Gastrocnemius medialis (tissue), 4 donors: Measurements from ENCODE around the gene PFKFB2. TPM values are rescaled to one million over a fixed set of nuclear protein-coding genes. Genes with fewer than 3 reads are reported as not detected.
A peak's percentile ranks its signal among the peaks of the same experiment; 100 is the strongest.

Source experiments
- ATAC-seq, 2 donors: fragments of 150-250 bp; one replicate each; pipeline ENCODE4 v1.9.1; 2016
- DNase-seq, 2 donors: peaks; one replicate each; pipeline ENCODE4 v3.0.0-alpha.2; 2019
- H3K27ac ChIP-seq, 4 donors: fragments of 200-600 bp; sonication (generic); 1 replicate in 1 of 4; 2 replicates in 3 of 4; pipeline ENCODE4 v1.5.1; 2016 to 2018; ENCODE audit warnings: mild to moderate bottlenecking in 2 of 4, moderate library complexity in 1 of 4
- H3K27me3 ChIP-seq, 3 donors: fragments of 200-600 bp; sonication (generic) in 2 of 3; 1 replicate in 1 of 3; 2 replicates in 2 of 3; pipeline versions ENCODE4 v1.5.1 to v1.6.0; 2016 to 2019; ENCODE audit warnings: mild to moderate bottlenecking in 1 of 3, moderate library complexity in 1 of 3
- H3K36me3 ChIP-seq, 2 donors: fragments of 200-600 bp; sonication (generic) in 1 of 2; one replicate each; pipeline ENCODE4 v1.5.1; 2017 to 2018
- H3K4me1 ChIP-seq, 2 donors: fragments of 200-600 bp; sonication (generic) in 1 of 2; one replicate each; pipeline ENCODE4 v1.5.1; 2016 to 2017; ENCODE audit warnings: mild to moderate bottlenecking in 2 of 2
- H3K4me3 ChIP-seq, 4 donors: fragments of 200-600 bp; sonication (generic) in 3 of 4; 1 replicate in 1 of 4; 2 replicates in 3 of 4; pipeline ENCODE4 v1.5.1; 2016 to 2019; ENCODE audit warnings: mild to moderate bottlenecking in 2 of 4
- H3K9me3 ChIP-seq, 3 donors: fragments of 200-600 bp; sonication (generic) in 2 of 3; 1 replicate in 1 of 3; 2 replicates in 2 of 3; pipeline ENCODE4 v1.5.1; 2016 to 2019
- POLR2A ChIP-seq, 2 donors: fragments of 450-650 bp; IDR thresholded peaks; one replicate each; pipeline ENCODE4 v1.6.1; 2017; ENCODE audit warnings: antibody characterized with exemption in 2 of 2, mild to moderate bottlenecking in 2 of 2, moderate library complexity in 2 of 2
- in situ Hi-C, 4 donors: fragments of 200-750 bp; cut with MboI; loops; one replicate each; pipeline versions ENCODE4 v1.15.0 to v1.8.0; 2017; ENCODE audit warnings: low sequenced_read_pairs in 4 of 4
- intact Hi-C: fragments of 100-400 bp; cut with DNase I; formaldehyde crosslinking; loops from one replicate; pipeline ENCODE4 v1.15.1; 2023; ENCODE audit warnings: low total_unique reads
- total RNA-seq, 4 donors: library from RNA; depleted of rRNA; stranded (reverse); fragments of >200 nt; gene quantifications; one replicate each; pipeline versions ENCODE4 v1.1.0 to v1.2.3, GENCODE V29; 2016
- TF ChIP-seq, protein P1 (sequence below), 5 experiments: fragments of 450-650 bp in 3 of 5; fragments of 200-600 bp in 2 of 5; sonication (generic) in 2 of 5; IDR thresholded peaks in 4 of 5; conservative IDR thresholded peaks in 1 of 5; 1 replicate in 4 of 5; 2 replicates in 1 of 5; pipeline ENCODE4 v1.5.1; 2016 to 2019; ENCODE audit warnings: antibody characterized with exemption in 5 of 5, mild to moderate bottlenecking in 3 of 5, moderate library complexity in 3 of 5

PFKFB2 gene
- total RNA-seq, 4 donors from 2014 or later: 35.5 to 40.3 (median 37.6) TPM

DNA sequence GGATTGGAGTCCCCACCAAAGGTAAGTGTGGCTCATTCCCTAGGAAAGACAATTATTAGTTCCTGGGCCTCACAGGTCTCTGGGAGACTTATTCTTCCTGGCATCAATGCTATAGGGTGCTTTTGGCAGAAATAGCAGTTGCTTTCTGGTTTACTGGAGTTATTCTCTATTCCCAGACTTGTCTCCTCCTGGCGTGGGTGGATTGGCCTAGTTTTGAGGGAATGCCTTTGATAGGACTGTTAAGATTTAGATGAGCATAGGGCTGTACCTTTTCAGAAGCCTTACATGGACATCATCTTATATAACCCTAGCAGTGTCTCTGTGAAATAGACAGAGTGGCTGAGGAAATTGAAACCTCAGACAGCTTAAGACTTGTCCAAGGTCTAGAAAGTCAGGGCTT is 9.0 kb downstream of the PFKFB2 start:
- no peaks in the 10 kb centered on the region for H3K9me3 ChIP-seq
- in situ Hi-C loops: loop anchor here in 2 of 4 donors (25.0 kb wide), 2 partner anchors 425 to 725 kb away; partner anchors contain the start of gene DYRK3 (in 1 of the 2)
- H3K27me3 ChIP-seq: no peaks in the 10 kb centered on the region
- H3K36me3 ChIP-seq: peaks cover 0 to 40% of the 10 kb centered on the region in 2 donors
- intact Hi-C loops: no loop called here
- ATAC-seq (no peak), DNase-seq (no peak)
- peak overlapping the region; percentile 68 to 88 (median 76) for H3K27ac ChIP-seq
- H3K4me3 ChIP-seq: no peak overlapping the region
- peaks cover 22 to 43% of the 10 kb centered on the region in 2 donors for H3K4me1 ChIP-seq
- TF ChIP-seq, protein P1, sequence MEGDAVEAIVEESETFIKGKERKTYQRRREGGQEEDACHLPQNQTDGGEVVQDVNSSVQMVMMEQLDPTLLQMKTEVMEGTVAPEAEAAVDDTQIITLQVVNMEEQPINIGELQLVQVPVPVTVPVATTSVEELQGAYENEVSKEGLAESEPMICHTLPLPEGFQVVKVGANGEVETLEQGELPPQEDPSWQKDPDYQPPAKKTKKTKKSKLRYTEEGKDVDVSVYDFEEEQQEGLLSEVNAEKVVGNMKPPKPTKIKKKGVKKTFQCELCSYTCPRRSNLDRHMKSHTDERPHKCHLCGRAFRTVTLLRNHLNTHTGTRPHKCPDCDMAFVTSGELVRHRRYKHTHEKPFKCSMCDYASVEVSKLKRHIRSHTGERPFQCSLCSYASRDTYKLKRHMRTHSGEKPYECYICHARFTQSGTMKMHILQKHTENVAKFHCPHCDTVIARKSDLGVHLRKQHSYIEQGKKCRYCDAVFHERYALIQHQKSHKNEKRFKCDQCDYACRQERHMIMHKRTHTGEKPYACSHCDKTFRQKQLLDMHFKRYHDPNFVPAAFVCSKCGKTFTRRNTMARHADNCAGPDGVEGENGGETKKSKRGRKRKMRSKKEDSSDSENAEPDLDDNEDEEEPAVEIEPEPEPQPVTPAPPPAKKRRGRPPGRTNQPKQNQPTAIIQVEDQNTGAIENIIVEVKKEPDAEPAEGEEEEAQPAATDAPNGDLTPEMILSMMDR (IDR thresholded peaks at IDR 0.05 in 4 of 5, conservative IDR thresholded peaks at IDR 0.05 in 1 of 5): no peak
- TF ChIP-seq POLR2A (IDR thresholded peaks at IDR 0.05): no peak

DNA sequence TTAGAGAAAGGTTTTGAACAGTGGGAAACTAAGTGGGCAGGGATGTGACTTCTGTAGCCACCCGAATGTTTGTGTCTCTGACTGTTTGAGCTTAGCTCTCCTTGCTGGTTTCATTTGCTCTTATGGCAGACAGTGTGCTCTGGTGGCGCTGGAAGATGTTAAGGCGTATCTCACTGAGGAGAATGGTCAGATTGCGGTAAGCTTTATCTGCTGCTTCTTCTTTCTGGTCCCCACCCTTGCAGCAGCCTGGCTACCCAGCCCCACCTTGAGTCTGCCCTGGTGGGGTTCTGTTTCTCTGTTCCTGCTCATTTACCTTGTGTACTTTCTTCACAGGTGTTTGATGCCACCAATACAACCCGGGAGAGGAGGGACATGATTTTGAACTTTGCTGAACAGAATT is 9.9 kb downstream of the PFKFB2 start:
- in situ Hi-C loops: loop anchor here in 2 of 4 donors (25.0 kb wide), 2 partner anchors 426 to 724 kb away; partner anchors contain the start of gene DYRK3 (in 1 of the 2)
- TF ChIP-seq, protein P1 (IDR thresholded peaks at IDR 0.05 in 4 of 5, conservative IDR thresholded peaks at IDR 0.05 in 1 of 5): no peak
- intact Hi-C loops: no loop called here
- Histone ChIP-seq H3K27me3 (no peaks in the 10 kb centered on the region), H3K4me3 (no peak overlapping the region), H3K4me1 (peaks cover 22 to 34% of the 10 kb centered on the region in 2 donors), H3K27ac (peak overlapping the region; percentile 68 to 88 (median 76)), H3K9me3 (no peaks in the 10 kb centered on the region), H3K36me3 (peaks cover 0 to 49% of the 10 kb centered on the region in 2 donors)
- ATAC-seq (no peak), DNase-seq (no peak)

DNA sequence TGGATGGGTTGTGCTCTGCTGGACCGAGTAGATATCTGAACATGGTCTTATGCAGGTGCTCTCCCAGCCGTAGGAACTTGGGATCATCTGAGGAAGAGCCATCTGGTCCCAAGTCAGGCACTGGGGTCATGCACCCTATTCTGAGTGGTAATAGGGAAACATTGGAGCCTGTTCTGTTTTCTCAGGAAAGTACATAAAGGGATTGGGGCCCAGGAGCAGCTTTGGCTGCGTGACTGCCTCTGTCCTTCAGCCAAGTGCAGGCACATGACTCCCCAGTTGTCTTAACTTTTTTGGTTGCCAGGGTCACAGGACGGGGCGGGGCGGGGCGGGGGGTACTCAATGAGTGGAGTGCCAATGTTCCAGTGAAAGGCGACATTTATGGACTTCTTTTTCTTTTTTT is 11.5 kb downstream of the PFKFB2 start:
- ATAC-seq: peak; percentile 65 to 78
- intact Hi-C loops: no loop called here
- no peak overlapping the region for H3K4me3 ChIP-seq
- H3K4me1 ChIP-seq: peaks cover 10 to 21% of the 10 kb centered on the region in 2 donors
- H3K9me3 ChIP-seq: no peaks in the 10 kb centered on the region
- in situ Hi-C loops: loop anchor here in 2 of 4 donors (25.0 kb wide), 2 partner anchors 427 to 723 kb away; partner anchors contain the start of gene DYRK3 (in 1 of the 2)
- H3K36me3 ChIP-seq: peaks cover 0 to 62% of the 10 kb centered on the region in 2 donors
- H3K27ac ChIP-seq: peak overlapping the region; percentile 68 to 88 (median 76)
- no peaks in the 10 kb centered on the region for H3K27me3 ChIP-seq
- DNase-seq: peak; percentile 41 to 56
- no peak for TF ChIP-seq POLR2A (IDR thresholded peaks at IDR 0.05)
- TF ChIP-seq, protein P1 (IDR thresholded peaks at IDR 0.05 in 4 of 5, conservative IDR thresholded peaks at IDR 0.05 in 1 of 5): no peak

- Histone ChIP-seq H3K27ac (peak overlapping the region; percentile 36 to 88 (median 68)), H3K36me3 (peaks cover 0 to 77% of the 10 kb centered on the region in 2 donors), H3K4me1 (peaks cover 0 to 15% of the 10 kb centered on the region in 2 donors), H3K4me3 (no peak overlapping the region), H3K9me3 (no peaks in the 10 kb centered on the region), H3K27me3 (no peaks in the 10 kb centered on the region)
- TF ChIP-seq, protein P1 (IDR thresholded peaks at IDR 0.05 in 4 of 5, conservative IDR thresholded peaks at IDR 0.05 in 1 of 5): no peak
- no peak for TF ChIP-seq POLR2A (IDR thresholded peaks at IDR 0.05)
- no peak for DNase-seq
- in situ Hi-C loops: loop anchor here in 2 of 4 donors (25.0 kb wide), 2 partner anchors 430 to 720 kb away; partner anchors contain the start of gene DYRK3 (in 1 of the 2)
- intact Hi-C loops: no loop called here
- no peak for ATAC-seq
Observed at GRCh38 chr1:207067185-207067584, 14.1 kb downstream of the PFKFB2 start.
